Measurements from ENCODE around the gene KRTAP4-5.

The KRTAP4-5 gene

GRCh38 chr17:41178843-41179616 is 29.4 kb upstream of the KRTAP4-5 start:
- DNase-seq (ENCODE audit: low read depth), result peak; percentile 58
- TF ChIP-seq CTCF (conservative IDR thresholded peaks at IDR 0.05; ENCODE audit: low read length), result no peak
- no peak overlapping the region for H3K4me3 ChIP-seq (ENCODE audit: low read length)

GRCh38 chr17:41178341-41178740 is 28.7 kb upstream of the KRTAP4-5 start:
- peak; percentile 46 for DNase-seq (ENCODE audit: low read depth)
- no peak overlapping the region for H3K4me3 ChIP-seq (ENCODE audit: low read length)

DNA sequence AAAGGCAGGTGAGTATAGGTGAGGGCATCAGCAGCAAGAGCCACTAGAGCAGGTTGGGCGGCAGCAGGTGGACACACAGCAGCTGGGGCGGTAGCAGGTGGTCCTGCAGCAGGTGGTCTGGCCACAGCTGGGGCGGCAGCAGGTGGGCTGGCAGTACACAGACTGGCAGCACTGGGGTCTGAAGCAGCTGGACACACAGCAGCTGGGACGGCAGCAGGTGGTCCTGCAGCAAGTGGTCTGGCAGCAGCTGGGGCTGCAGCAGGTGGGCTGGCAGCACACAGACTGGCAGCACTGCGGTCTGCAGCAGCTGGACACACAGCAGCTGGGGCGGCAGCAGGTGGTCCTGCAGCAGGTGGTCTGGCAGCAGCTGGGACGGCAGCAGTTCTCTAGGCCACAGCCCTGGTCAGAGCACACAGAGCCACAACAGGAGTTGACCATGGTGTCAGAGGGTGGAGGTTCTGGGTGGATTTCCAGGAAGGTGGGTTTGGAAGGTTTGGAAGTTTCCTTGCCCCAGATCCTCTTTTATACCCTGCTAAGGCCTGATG is 28.2 kb upstream of the KRTAP4-5 start, which contains the start of gene KRTAP4-2:
TSS of gene KRTAP4-2 (minus strand) at position 495 of the 545 bp plus-strand sequence. CDS start at position 438, 57 bp downstream.
- TF ChIP-seq CTCF (conservative IDR thresholded peaks at IDR 0.05; ENCODE audit: low read length), result no peak
- no peak within 1 kb of the TSS for H3K4me3 ChIP-seq (ENCODE audit: low read length)

More at GRCh38 chr17:41178341-41178740, 28.7 kb upstream of the KRTAP4-5 start:
- no peak for TF ChIP-seq CTCF (conservative IDR thresholded peaks at IDR 0.05; ENCODE audit: low read length)

GRCh38 chr17:41176744-41177387 is 27.2 kb upstream of the KRTAP4-5 start:
- H3K4me3 ChIP-seq (ENCODE audit: low read length), result no peak overlapping the region
- DNase-seq (ENCODE audit: low read depth), result no peak
- no peak for TF ChIP-seq CTCF (conservative IDR thresholded peaks at IDR 0.05; ENCODE audit: low read length)

More for the DNA sequence above, 28.2 kb upstream of the KRTAP4-5 start, which contains the start of gene KRTAP4-2:
- DNase-seq (ENCODE audit: low read depth), result no peak

DNA sequence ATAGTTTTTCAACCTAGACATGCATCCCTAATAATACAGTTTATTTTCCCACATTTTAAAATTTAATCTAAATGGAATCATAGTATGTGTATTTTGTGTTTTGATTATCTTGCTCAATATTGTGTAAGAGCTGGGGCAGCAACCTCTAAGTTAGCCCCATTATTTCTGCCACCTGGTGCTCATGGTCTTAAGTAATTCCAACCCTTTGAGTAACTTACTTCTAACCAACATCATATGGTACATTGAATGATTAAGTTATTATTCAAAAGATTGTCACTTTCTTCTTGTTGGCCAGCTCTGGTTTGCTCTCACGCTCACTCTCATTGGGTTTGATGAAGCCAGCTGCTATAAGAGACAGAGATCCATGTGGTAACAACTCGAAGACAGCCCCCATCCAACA is 22.3 kb upstream of the KRTAP4-5 start:
- no peak for TF ChIP-seq CTCF (conservative IDR thresholded peaks at IDR 0.05; ENCODE audit: low read length)
- DNase-seq (ENCODE audit: low read depth), result peak; percentile 91
- no peak overlapping the region for H3K4me3 ChIP-seq (ENCODE audit: low read length)

- no peak within 1 kb of the TSS for H3K4me3 ChIP-seq (ENCODE audit: low read length)
- no peak for DNase-seq (ENCODE audit: low read depth)
- no peak for TF ChIP-seq CTCF (conservative IDR thresholded peaks at IDR 0.05; ENCODE audit: low read length)
Measured at GRCh38 chr17:41168121-41168520, 18.5 kb upstream of the KRTAP4-5 start, which contains the start of gene KRTAP4-3. Gene KRTAP4-3 (minus strand): TSS chr17:41168221. CDS start chr17:41168172, 49 bp downstream.

Data from AG10803 (cell line).